ENCODE measurements around the gene STEAP2. TPM values are rescaled to one million over a fixed set of nuclear protein-coding genes. Genes with fewer than 3 reads are reported as not detected.
A peak's percentile ranks its signal among the peaks of the same experiment; 100 is the strongest.

Gene STEAP2
- total RNA-seq, 1 experiment from 2014 or later: 17.0 TPM

DNA sequence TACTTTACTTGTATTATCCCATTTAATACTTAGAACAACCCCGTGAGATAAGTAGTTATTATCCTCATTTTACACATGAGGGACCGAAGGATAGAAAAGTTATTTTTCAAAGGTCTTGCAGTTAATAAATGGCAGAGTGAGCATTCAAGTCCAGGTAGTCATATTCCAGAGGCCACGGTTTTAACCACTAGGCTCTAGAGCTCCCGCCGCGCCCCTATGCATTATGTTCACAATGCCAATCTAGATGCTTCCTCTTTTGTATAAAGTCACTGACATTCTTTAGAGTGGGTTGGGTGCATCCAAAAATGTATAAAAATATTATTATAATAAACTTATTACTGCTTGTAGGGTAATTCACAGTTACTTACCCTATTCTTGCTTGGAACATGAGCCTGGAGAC lies 22.0 kb downstream of the STEAP2 start:
- CTCF ChIA-PET: no interaction called here
- Mint-ChIP-seq H3K4me1 (peaks cover 8% of the 10 kb centered on the region), H3K36me3 (no peaks in the 10 kb centered on the region), H3K27ac (no peak overlapping the region), H3K4me3 (no peak overlapping the region), H3K9me3 (no peaks in the 10 kb centered on the region), H3K27me3 (ENCODE audit: low read depth) (no peaks in the 10 kb centered on the region)
- no peak for TF ChIP-seq NFYB (CRISPR knock-in tag; conservative IDR thresholded peaks at IDR 0.05; ENCODE audit: low read depth)
- TF ChIP-seq, protein P1, sequence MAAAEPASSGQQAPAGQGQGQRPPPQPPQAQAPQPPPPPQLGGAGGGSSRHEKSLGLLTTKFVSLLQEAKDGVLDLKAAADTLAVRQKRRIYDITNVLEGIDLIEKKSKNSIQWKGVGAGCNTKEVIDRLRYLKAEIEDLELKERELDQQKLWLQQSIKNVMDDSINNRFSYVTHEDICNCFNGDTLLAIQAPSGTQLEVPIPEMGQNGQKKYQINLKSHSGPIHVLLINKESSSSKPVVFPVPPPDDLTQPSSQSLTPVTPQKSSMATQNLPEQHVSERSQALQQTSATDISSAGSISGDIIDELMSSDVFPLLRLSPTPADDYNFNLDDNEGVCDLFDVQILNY (CRISPR knock-in tag; IDR thresholded peaks at IDR 0.05): no peak
- no peak for TF ChIP-seq SMAD3 (CRISPR knock-in tag; IDR thresholded peaks at IDR 0.05; ENCODE audit: borderline replicate concordance)
- TF ChIP-seq MXD4 (CRISPR knock-in tag; IDR thresholded peaks at IDR 0.05; ENCODE audit: borderline replicate concordance): no peak
- no peak for TF ChIP-seq NR3C1 (CRISPR knock-in tag; conservative IDR thresholded peaks at IDR 0.05; ENCODE audit: low read depth)
- POLR2A ChIA-PET: no interaction called here
- no peak for ATAC-seq
- no peak for DNase-seq (ENCODE audit: low spot score)

DNA sequence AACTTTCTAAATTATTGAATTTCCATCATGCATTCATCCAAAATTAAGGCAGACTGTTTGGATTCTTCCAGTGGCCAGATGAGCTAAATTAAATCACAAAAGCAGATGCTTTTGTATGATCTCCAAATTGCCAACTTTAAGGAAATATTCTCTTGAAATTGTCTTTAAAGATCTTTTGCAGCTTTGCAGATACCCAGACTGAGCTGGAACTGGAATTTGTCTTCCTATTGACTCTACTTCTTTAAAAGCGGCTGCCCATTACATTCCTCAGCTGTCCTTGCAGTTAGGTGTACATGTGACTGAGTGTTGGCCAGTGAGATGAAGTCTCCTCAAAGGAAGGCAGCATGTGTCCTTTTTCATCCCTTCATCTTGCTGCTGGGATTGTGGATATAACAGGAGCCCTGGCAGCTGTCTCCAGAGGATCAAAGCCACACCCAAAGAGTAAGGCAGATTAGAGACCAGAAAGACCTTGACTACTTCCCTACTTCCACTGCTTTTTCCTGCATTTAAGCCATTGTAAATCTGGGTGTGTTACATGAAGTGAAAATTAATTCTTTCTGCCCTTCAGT lies 25.3 kb downstream of the STEAP2 start:
- ATAC-seq (peak; percentile 50; the same call in 1 of the 2 replicates), DNase-seq (ENCODE audit: low spot score) (no peak)
- CTCF ChIA-PET: no interaction called here
- H3K4me3 Mint-ChIP-seq: no peak overlapping the region
- H3K9me3 Mint-ChIP-seq: no peaks in the 10 kb centered on the region
- H3K4me1 Mint-ChIP-seq: peaks cover 2% of the 10 kb centered on the region
- H3K27me3 Mint-ChIP-seq (ENCODE audit: low read depth): no peaks in the 10 kb centered on the region
- TF ChIP-seq, protein P2, sequence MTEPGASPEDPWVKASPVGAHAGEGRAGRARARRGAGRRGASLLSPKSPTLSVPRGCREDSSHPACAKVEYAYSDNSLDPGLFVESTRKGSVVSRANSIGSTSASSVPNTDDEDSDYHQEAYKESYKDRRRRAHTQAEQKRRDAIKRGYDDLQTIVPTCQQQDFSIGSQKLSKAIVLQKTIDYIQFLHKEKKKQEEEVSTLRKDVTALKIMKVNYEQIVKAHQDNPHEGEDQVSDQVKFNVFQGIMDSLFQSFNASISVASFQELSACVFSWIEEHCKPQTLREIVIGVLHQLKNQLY (CRISPR knock-in tag; IDR thresholded peaks at IDR 0.05): no peak
- TF ChIP-seq ZNF396 (CRISPR knock-in tag; IDR thresholded peaks at IDR 0.05; ENCODE audit: borderline replicate concordance) (no peak), CBFB (CRISPR knock-in tag; IDR thresholded peaks at IDR 0.05; ENCODE audit: low read depth) (no peak), ZNF416 (CRISPR knock-in tag; IDR thresholded peaks at IDR 0.05) (no peak), ZBTB21 (CRISPR knock-in tag; IDR thresholded peaks at IDR 0.05; ENCODE audit: borderline replicate concordance) (no peak), ZNF138 (CRISPR knock-in tag; conservative IDR thresholded peaks at IDR 0.05) (no peak), PRRX2 (CRISPR knock-in tag; IDR thresholded peaks at IDR 0.05) (no peak)
- TF ChIP-seq, protein P3, sequence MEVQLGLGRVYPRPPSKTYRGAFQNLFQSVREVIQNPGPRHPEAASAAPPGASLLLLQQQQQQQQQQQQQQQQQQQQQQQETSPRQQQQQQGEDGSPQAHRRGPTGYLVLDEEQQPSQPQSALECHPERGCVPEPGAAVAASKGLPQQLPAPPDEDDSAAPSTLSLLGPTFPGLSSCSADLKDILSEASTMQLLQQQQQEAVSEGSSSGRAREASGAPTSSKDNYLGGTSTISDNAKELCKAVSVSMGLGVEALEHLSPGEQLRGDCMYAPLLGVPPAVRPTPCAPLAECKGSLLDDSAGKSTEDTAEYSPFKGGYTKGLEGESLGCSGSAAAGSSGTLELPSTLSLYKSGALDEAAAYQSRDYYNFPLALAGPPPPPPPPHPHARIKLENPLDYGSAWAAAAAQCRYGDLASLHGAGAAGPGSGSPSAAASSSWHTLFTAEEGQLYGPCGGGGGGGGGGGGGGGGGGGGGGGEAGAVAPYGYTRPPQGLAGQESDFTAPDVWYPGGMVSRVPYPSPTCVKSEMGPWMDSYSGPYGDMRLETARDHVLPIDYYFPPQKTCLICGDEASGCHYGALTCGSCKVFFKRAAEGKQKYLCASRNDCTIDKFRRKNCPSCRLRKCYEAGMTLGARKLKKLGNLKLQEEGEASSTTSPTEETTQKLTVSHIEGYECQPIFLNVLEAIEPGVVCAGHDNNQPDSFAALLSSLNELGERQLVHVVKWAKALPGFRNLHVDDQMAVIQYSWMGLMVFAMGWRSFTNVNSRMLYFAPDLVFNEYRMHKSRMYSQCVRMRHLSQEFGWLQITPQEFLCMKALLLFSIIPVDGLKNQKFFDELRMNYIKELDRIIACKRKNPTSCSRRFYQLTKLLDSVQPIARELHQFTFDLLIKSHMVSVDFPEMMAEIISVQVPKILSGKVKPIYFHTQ (CRISPR knock-in tag; IDR thresholded peaks at IDR 0.05): no peak
- TF ChIP-seq, protein P4, sequence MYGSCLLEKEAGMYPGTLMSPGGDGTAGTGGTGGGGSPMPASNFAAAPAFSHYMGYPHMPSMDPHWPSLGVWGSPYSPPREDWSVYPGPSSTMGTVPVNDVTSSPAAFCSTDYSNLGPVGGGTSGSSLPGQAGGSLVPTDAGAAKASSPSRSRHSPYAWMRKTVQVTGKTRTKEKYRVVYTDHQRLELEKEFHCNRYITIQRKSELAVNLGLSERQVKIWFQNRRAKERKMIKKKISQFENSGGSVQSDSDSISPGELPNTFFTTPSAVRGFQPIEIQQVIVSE (CRISPR knock-in tag; IDR thresholded peaks at IDR 0.05; ENCODE audit: borderline replicate concordance): no peak
- TF ChIP-seq, protein P5, sequence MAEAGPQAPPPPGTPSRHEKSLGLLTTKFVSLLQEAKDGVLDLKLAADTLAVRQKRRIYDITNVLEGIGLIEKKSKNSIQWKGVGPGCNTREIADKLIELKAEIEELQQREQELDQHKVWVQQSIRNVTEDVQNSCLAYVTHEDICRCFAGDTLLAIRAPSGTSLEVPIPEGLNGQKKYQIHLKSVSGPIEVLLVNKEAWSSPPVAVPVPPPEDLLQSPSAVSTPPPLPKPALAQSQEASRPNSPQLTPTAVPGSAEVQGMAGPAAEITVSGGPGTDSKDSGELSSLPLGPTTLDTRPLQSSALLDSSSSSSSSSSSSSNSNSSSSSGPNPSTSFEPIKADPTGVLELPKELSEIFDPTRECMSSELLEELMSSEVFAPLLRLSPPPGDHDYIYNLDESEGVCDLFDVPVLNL (CRISPR knock-in tag; IDR thresholded peaks at IDR 0.05; ENCODE audit: borderline replicate concordance, low read depth): no peak
- TF ChIP-seq, protein P6, sequence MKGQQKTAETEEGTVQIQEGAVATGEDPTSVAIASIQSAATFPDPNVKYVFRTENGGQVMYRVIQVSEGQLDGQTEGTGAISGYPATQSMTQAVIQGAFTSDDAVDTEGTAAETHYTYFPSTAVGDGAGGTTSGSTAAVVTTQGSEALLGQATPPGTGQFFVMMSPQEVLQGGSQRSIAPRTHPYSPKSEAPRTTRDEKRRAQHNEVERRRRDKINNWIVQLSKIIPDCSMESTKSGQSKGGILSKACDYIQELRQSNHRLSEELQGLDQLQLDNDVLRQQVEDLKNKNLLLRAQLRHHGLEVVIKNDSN (CRISPR knock-in tag; IDR thresholded peaks at IDR 0.05): no peak
- TF ChIP-seq, protein P7, sequence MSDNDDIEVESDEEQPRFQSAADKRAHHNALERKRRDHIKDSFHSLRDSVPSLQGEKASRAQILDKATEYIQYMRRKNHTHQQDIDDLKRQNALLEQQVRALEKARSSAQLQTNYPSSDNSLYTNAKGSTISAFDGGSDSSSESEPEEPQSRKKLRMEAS (CRISPR knock-in tag; IDR thresholded peaks at IDR 0.05): no peak
- H3K36me3 Mint-ChIP-seq: no peaks in the 10 kb centered on the region
- POLR2A ChIA-PET: no interaction called here
- no peak overlapping the region for H3K27ac Mint-ChIP-seq
